Activated naive CD4-positive, alpha-beta T cell treated with anti-CD3 and anti-CD28 coated beads, Interleukin-2, amount 10 ng/mL, durations not matched to agents 7 days and 5 days (primary cell): ENCODE measurements around the gene MAP4K5.

Experiments used
- CTCF ChIA-PET: fragments of 350-600 bp; sonication (Branson Sonifier 250); formaldehyde crosslinking; loops from one replicate; lab custom pipeline; 2021; ENCODE audit warnings: antibody characterized with exemption; lab: Charles Lee
- DNase-seq: peaks from one replicate; pipeline ENCODE4 v3.0.0-alpha.2; 2020
- H3K27ac Mint-ChIP-seq: one replicate; pipeline ENCODE4 v1.8.0; 2021; ENCODE audit warnings: mild to moderate bottlenecking, moderate library complexity, mixed read lengths
- H3K27me3 Mint-ChIP-seq: one replicate; pipeline ENCODE4 v1.8.0; 2021; ENCODE audit warnings: mild to moderate bottlenecking, mixed read lengths
- H3K36me3 Mint-ChIP-seq: one replicate; pipeline ENCODE4 v1.8.0; 2021; ENCODE audit warnings: mixed read lengths
- H3K4me1 Mint-ChIP-seq: one replicate; pipeline ENCODE4 v1.8.0; 2021; ENCODE audit warnings: mixed read lengths
- H3K4me3 Mint-ChIP-seq: one replicate; pipeline ENCODE4 v1.8.0; 2021; ENCODE audit warnings: mild to moderate bottlenecking, moderate library complexity, mixed read lengths
- H3K9me3 Mint-ChIP-seq: one replicate; pipeline ENCODE4 v1.8.0; 2021; ENCODE audit warnings: mixed read lengths

Gene MAP4K5

GRCh38 chr14:50425105-50425504 lies 107.3 kb downstream of the MAP4K5 start:
- peaks cover 7% of the 10 kb centered on the region for H3K36me3 Mint-ChIP-seq
- no peaks in the 10 kb centered on the region for H3K4me1 Mint-ChIP-seq
- H3K9me3 Mint-ChIP-seq = no peaks in the 10 kb centered on the region
- H3K27ac Mint-ChIP-seq = no peak overlapping the region
- CTCF ChIA-PET = interaction anchor here (1.6 kb wide), 1 partner anchor 14 kb away, joined by 4 read pairs; no protein-coding TSS in a partner anchor
- no peaks in the 10 kb centered on the region for H3K27me3 Mint-ChIP-seq
- H3K4me3 Mint-ChIP-seq = no peak overlapping the region
- no peak for DNase-seq

GRCh38 chr14:50423529-50423928 lies 108.8 kb downstream of the MAP4K5 start:
- no peak for DNase-seq
- Mint-ChIP-seq H3K36me3 (peaks cover 8% of the 10 kb centered on the region), H3K9me3 (no peaks in the 10 kb centered on the region), H3K27me3 (no peaks in the 10 kb centered on the region), H3K4me1 (no peaks in the 10 kb centered on the region), H3K4me3 (no peak overlapping the region), H3K27ac (no peak overlapping the region)
- CTCF ChIA-PET = interaction anchor here (1.6 kb wide), 1 partner anchor 13 kb away, joined by 4 read pairs; no protein-coding TSS in a partner anchor

GRCh38 chr14:50421499-50421898 lies 110.9 kb downstream of the MAP4K5 start:
- Mint-ChIP-seq H3K36me3 (peaks cover 22% of the 10 kb centered on the region), H3K4me1 (peaks cover 9% of the 10 kb centered on the region), H3K27me3 (no peaks in the 10 kb centered on the region), H3K4me3 (no peak overlapping the region), H3K9me3 (no peaks in the 10 kb centered on the region), H3K27ac (no peak overlapping the region)
- no peak for DNase-seq
- CTCF ChIA-PET = no interaction called here

GRCh38 chr14:50417853-50418252 lies 114.5 kb downstream of the MAP4K5 start:
- Mint-ChIP-seq H3K27ac (peak overlapping the region; percentile 42), H3K27me3 (no peaks in the 10 kb centered on the region), H3K9me3 (no peaks in the 10 kb centered on the region), H3K36me3 (peaks cover 27% of the 10 kb centered on the region), H3K4me3 (no peak overlapping the region), H3K4me1 (peaks cover 9% of the 10 kb centered on the region)
- no peak for DNase-seq
- CTCF ChIA-PET = no interaction called here

- Mint-ChIP-seq H3K27me3 (no peaks in the 10 kb centered on the region), H3K4me3 (no peak overlapping the region), H3K4me1 (peaks cover 5% of the 10 kb centered on the region), H3K27ac (no peak overlapping the region), H3K9me3 (peaks cover 7% of the 10 kb centered on the region), H3K36me3 (peaks cover 7% of the 10 kb centered on the region)
- DNase-seq = no peak
- CTCF ChIA-PET = interaction anchor here (1.3 kb wide), 1 partner anchor 13 kb away, joined by 4 read pairs; no protein-coding TSS in a partner anchor
Observed at GRCh38 chr14:50410921-50411320, 121.4 kb downstream of the MAP4K5 start.

GRCh38 chr14:50410071-50410470 lies 122.3 kb downstream of the MAP4K5 start:
- H3K36me3 Mint-ChIP-seq = peaks cover 4% of the 10 kb centered on the region
- no peak for DNase-seq
- no peak overlapping the region for H3K4me3 Mint-ChIP-seq
- H3K9me3 Mint-ChIP-seq = peaks cover 11% of the 10 kb centered on the region
- H3K27ac Mint-ChIP-seq = no peak overlapping the region
- no peaks in the 10 kb centered on the region for H3K27me3 Mint-ChIP-seq
- H3K4me1 Mint-ChIP-seq = peaks cover 9% of the 10 kb centered on the region
- CTCF ChIA-PET = no interaction called here

- peaks cover 11% of the 10 kb centered on the region for H3K9me3 Mint-ChIP-seq
- no peak for DNase-seq
- H3K27me3 Mint-ChIP-seq = no peaks in the 10 kb centered on the region
- no peak overlapping the region for H3K4me3 Mint-ChIP-seq
- H3K36me3 Mint-ChIP-seq = peaks cover 2% of the 10 kb centered on the region
- H3K4me1 Mint-ChIP-seq = peaks cover 9% of the 10 kb centered on the region
- H3K27ac Mint-ChIP-seq = no peak overlapping the region
- CTCF ChIA-PET = no interaction called here
Observed at GRCh38 chr14:50407111-50407812, 125.1 kb downstream of the MAP4K5 start.

GRCh38 chr14:50403419-50403818 lies 128.9 kb downstream of the MAP4K5 start:
- no peak for DNase-seq
- Mint-ChIP-seq H3K4me3 (no peak overlapping the region), H3K27ac (no peak overlapping the region), H3K36me3 (no peaks in the 10 kb centered on the region), H3K27me3 (no peaks in the 10 kb centered on the region), H3K9me3 (peaks cover 8% of the 10 kb centered on the region), H3K4me1 (peaks cover 9% of the 10 kb centered on the region)
- CTCF ChIA-PET = no interaction called here

- Mint-ChIP-seq H3K4me3 (no peak overlapping the region), H3K9me3 (peaks cover 8% of the 10 kb centered on the region), H3K36me3 (no peaks in the 10 kb centered on the region), H3K4me1 (peaks cover 9% of the 10 kb centered on the region), H3K27me3 (peaks cover 3% of the 10 kb centered on the region), H3K27ac (no peak overlapping the region)
- DNase-seq = no peak
- CTCF ChIA-PET = no interaction called here
Observed at GRCh38 chr14:50402965-50403364, 129.4 kb downstream of the MAP4K5 start.

GRCh38 chr14:50400461-50400860 lies 131.9 kb downstream of the MAP4K5 start:
- peaks cover 13% of the 10 kb centered on the region for H3K4me1 Mint-ChIP-seq
- CTCF ChIA-PET = no interaction called here
- peaks cover 20% of the 10 kb centered on the region for H3K27me3 Mint-ChIP-seq

GRCh38 chr14:50399251-50400032 lies 132.9 kb downstream of the MAP4K5 start:
- Mint-ChIP-seq H3K4me1 (peaks cover 13% of the 10 kb centered on the region), H3K9me3 (no peaks in the 10 kb centered on the region), H3K27ac (no peak overlapping the region), H3K27me3 (peaks cover 23% of the 10 kb centered on the region), H3K4me3 (no peak overlapping the region), H3K36me3 (no peaks in the 10 kb centered on the region)
- CTCF ChIA-PET = no interaction called here
- DNase-seq = no peak

More at GRCh38 chr14:50400461-50400860, 131.9 kb downstream of the MAP4K5 start:
- Mint-ChIP-seq H3K9me3 (peaks cover under 1% of the 10 kb centered on the region), H3K27ac (no peak overlapping the region), H3K36me3 (no peaks in the 10 kb centered on the region), H3K4me3 (no peak overlapping the region)
- no peak for DNase-seq

GRCh38 chr14:50398189-50398580 lies 134.2 kb downstream of the MAP4K5 start:
- no peak overlapping the region for H3K4me3 Mint-ChIP-seq
- no peaks in the 10 kb centered on the region for H3K36me3 Mint-ChIP-seq
- peaks cover 13% of the 10 kb centered on the region for H3K4me1 Mint-ChIP-seq

GRCh38 chr14:50397390-50398188 lies 134.8 kb downstream of the MAP4K5 start:
- no peak for DNase-seq
- H3K27me3 Mint-ChIP-seq = peaks cover 23% of the 10 kb centered on the region
- H3K4me1 Mint-ChIP-seq = peaks cover 13% of the 10 kb centered on the region
- peak overlapping the region; percentile 71 for H3K4me3 Mint-ChIP-seq
- CTCF ChIA-PET = interaction anchor here (1.6 kb wide), 1 partner anchor 136 kb away, joined by 3 read pairs; no protein-coding TSS in a partner anchor
- H3K27ac Mint-ChIP-seq = no peak overlapping the region
- H3K9me3 Mint-ChIP-seq = no peaks in the 10 kb centered on the region
- H3K36me3 Mint-ChIP-seq = no peaks in the 10 kb centered on the region

More at GRCh38 chr14:50398189-50398580, 134.2 kb downstream of the MAP4K5 start:
- H3K27ac Mint-ChIP-seq = no peak overlapping the region
- peaks cover 23% of the 10 kb centered on the region for H3K27me3 Mint-ChIP-seq
- no peak for DNase-seq
- no peaks in the 10 kb centered on the region for H3K9me3 Mint-ChIP-seq
- CTCF ChIA-PET = no interaction called here
